Measurements from ENCODE around the gene BMP5.

The BMP5 gene

DNA sequence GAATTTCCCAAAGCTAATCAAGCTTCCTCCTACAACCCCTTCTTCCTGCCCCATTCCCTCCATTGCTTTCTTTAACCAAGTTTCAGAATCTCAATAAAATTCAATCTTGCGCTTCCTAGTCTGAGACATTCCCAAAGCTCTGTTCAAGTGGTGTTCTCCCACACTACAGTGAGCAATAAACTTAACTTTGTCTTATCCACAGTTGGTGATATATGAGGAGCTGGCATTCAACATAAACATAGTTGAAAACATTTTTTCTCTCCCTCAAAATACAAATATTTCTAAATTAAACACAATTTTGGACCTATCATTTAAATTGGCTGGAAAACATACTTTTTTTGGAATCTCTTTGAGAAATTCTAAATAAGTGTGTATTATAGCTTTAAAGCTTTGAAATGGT, 166.7 kb downstream of the BMP5 start:
- DNase-seq (ENCODE audit: low read depth): no peak

DNA sequence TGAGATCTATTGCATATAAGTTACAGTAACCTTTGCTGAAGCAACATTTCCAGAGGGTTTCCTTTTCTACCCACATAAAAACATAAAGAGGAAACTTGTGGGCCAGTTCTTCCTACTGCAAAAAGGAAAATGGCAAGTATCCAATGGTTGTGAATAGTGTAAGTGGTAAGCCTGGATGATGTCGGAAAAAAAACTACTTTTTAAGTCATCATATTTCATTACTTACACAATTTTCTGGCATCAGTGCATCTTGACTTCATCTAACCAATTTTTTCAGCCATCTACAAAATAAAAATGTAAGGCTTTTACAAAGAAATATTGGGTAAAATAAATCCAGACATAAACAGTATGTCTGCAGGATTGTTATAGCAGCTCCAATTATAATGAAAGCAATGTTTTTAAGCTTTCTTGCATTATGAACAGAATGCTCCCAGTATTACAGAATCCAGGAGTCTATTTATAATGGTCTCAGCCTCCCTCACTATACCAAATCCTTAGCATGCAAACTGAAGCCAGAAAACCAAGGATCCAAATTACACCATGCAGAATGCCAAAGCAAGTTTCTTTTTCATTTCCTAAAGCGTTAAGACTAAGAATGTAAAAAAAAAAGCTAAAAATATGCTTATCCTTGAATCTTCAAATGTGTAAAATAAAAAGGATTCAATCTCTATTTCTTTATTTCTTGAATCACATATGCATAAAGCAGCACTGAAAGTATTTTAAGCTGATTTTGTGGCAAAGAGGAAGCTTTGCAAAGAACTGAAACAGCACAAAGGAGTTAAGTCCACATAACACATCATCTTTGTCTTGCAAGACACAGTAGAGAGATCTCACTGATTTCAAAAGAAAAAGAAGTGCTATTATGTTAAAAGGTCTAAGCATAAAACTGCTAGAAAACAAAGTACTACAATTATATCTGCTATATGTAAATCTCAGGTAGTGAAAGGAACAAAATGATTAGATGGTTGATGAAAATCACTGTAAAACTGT, 169.6 kb downstream of the BMP5 start:
- DNase-seq (ENCODE audit: low read depth): no peak

DNA sequence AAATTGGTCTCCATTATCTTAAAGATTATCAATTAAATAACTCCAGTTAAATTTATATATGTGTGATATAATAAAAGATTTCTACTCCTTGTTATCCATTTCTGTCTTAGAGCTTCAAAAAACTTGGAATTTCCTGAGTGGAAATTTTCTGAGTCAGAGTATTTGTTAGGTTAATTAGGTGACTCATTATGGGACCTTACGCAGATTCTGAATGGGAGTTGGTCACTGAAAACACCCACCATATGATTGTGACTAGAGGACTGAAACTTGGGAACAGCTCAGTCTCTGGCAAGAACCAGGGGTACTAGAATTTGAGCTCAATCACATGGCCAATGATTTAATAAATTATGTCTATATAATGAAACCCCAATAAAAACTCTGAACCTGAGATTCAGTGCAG, 171.0 kb downstream of the BMP5 start:
- no peak for DNase-seq (ENCODE audit: low read depth)
